ENCODE measurements around the gene CCM2. TPM values are rescaled to one million over a fixed set of nuclear protein-coding genes. Genes with fewer than 3 reads are reported as not detected.

The CCM2 gene
- total RNA-seq, 1 donor from 2014 or later = 35.7 TPM

DNA sequence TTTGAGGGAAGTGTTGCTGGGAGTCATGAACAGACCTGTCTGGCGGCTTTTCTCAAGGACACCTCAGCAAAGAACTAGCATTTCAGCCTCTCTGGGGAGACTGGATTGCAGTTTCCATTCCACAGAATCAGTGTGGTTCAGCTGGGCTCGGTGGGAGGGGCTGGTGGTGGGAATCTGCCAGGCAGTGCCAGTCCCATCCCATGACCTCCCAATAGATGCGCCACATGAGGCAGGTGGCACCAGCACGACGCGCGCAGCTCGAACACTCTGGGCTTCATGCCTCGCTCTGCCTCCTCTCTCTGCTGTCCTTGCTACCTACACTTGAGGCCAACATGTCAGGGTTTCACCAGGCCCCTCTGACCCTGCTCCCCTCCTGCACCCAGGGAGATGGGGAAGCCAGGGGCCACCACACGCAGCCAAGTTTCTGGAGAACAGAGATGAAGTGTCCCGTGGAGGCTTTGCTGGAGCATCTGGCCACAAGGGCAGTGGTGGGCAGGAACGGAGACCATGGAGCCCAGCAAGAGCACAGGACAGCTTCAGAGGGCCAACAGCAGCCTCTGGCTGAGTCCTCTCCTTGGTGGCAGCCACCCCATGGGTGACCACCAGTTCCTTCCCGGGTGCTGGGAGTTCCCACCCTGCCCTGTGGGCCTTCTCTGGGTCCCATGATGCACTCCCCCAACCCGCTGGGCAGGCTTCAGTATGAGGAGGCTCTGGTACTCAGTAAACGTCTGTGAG lies 86.5 kb downstream of the CCM2 start:
- no peaks in the 10 kb centered on the region for H3K36me3 Mint-ChIP-seq (ENCODE audit: low read depth)
- H3K4me1 Mint-ChIP-seq = peaks cover 14% of the 10 kb centered on the region
- no peak overlapping the region for H3K4me3 Mint-ChIP-seq
- H3K27me3 Mint-ChIP-seq (ENCODE audit: low read depth) = peaks cover 14% of the 10 kb centered on the region
- no peaks in the 10 kb centered on the region for H3K9me3 Mint-ChIP-seq
- no peak for DNase-seq (ENCODE audit: low read depth, low spot score)
- H3K27ac Mint-ChIP-seq (ENCODE audit: unreplicated experiment) = no peak overlapping the region
- TF ChIP-seq CTCF (conservative IDR thresholded peaks at IDR 0.05) = no peak

DNA sequence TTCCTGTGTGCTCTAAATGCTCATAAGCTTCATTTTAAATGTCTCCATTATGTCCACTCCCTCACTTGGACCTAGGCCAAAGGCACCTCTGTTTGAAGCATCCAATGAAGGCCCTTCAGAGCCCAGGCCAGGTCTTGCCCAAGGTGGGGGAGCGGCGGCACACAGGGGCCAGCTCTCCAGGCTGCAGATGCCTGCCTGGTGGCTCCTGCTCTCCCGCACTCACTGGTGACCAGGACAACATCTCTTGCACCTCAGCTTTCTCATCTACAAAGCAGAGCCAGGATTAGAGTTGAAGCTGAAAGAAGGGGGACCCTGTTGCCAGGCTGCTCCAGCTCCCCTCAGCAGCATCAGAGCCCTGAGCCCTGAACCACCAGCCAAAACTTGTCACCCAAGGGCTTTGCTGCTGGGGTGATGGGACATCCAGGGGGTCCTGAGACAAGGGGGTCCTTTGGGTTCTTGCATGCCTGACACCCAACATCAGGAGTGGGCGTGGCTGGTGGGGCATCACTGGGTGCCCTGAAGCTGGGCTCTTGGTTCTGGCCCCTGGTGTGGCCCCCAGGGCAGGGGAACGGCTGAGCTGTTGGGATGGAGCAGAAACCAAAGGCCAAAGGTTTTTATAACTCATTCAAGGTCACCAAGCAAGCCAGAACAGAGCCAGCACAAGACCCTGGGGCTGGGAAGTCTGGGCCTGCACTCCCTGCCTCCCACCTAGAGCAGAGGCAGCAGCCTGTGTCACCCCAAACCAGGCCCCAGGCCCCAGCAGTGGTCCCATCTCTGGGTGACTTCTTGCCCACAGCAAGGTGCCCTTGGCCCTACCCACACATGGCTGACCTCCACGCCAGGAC lies 87.5 kb downstream of the CCM2 start:
- Mint-ChIP-seq H3K4me1 (peaks cover 14% of the 10 kb centered on the region), H3K27ac (ENCODE audit: unreplicated experiment) (no peak overlapping the region), H3K4me3 (peak overlapping the region; percentile 44), H3K27me3 (ENCODE audit: low read depth) (peaks cover 24% of the 10 kb centered on the region), H3K9me3 (no peaks in the 10 kb centered on the region), H3K36me3 (ENCODE audit: low read depth) (no peaks in the 10 kb centered on the region)
- no peak for TF ChIP-seq CTCF (conservative IDR thresholded peaks at IDR 0.05)
- no peak for DNase-seq (ENCODE audit: low read depth, low spot score)

GRCh38 chr7:45088146-45088701 lies 88.2 kb downstream of the CCM2 start:
- Mint-ChIP-seq H3K27ac (ENCODE audit: unreplicated experiment) (no peak overlapping the region), H3K9me3 (no peaks in the 10 kb centered on the region), H3K4me3 (peak overlapping the region; percentile 44), H3K4me1 (peaks cover 14% of the 10 kb centered on the region), H3K36me3 (ENCODE audit: low read depth) (no peaks in the 10 kb centered on the region), H3K27me3 (ENCODE audit: low read depth) (peaks cover 29% of the 10 kb centered on the region)
- no peak for DNase-seq (ENCODE audit: low read depth, low spot score)
- TF ChIP-seq CTCF (conservative IDR thresholded peaks at IDR 0.05) = no peak

DNA sequence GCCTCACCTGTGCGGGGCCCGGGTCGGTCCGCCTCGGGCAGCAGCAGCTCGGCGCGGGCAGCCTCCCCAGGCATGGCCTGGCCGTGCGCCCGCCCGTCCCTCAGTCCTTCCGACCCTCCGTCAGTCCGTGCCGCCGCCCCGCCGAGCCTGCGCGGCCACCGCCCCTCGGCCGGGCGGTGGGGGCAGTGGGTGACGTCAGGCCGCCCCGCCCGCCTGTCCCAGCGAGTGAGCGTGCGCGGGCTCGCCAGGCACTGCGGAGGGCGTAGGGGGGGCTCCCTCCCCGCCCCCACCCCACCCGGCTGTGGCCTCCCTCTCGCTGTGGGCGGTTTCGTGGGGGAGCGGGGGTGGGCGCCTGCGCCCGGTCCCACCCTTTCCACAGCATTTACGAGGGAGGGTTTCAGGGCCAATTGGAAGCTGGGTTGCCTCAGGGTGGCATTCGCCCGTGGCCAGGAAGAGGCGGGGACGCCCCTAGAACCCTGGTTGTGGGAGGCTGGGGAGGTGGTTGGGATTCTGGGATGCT lies 88.9 kb downstream of the CCM2 start, which contains the start of gene NACAD:
TSS of gene NACAD (minus strand) at position 149 of the 520 bp plus-strand sequence. CDS start at position 74, 75 bp downstream.
- Mint-ChIP-seq H3K4me1 (peaks cover 14% of the 10 kb centered on the region), H3K27ac (ENCODE audit: unreplicated experiment) (no peak within 1 kb of the TSS), H3K27me3 (ENCODE audit: low read depth) (peaks cover 31% of the 10 kb centered on the region), H3K9me3 (no peaks in the 10 kb centered on the region), H3K36me3 (ENCODE audit: low read depth) (no peaks in the 10 kb centered on the region), H3K4me3 (peak within 1 kb of the TSS; percentile 81)
- no peak for TF ChIP-seq CTCF (conservative IDR thresholded peaks at IDR 0.05)
- DNase-seq (ENCODE audit: low read depth, low spot score) = peak; percentile 27

- TF ChIP-seq CTCF (conservative IDR thresholded peaks at IDR 0.05) = no peak
- no peak overlapping the region for H3K27ac Mint-ChIP-seq (ENCODE audit: unreplicated experiment)
- no peaks in the 10 kb centered on the region for H3K9me3 Mint-ChIP-seq
- no peaks in the 10 kb centered on the region for H3K36me3 Mint-ChIP-seq (ENCODE audit: low read depth)
- peaks cover 11% of the 10 kb centered on the region for H3K4me1 Mint-ChIP-seq
- DNase-seq (ENCODE audit: low read depth, low spot score) = peak; percentile 69
- H3K27me3 Mint-ChIP-seq (ENCODE audit: low read depth) = peaks cover 31% of the 10 kb centered on the region
- peak overlapping the region; percentile 81 for H3K4me3 Mint-ChIP-seq
Measured at GRCh38 chr7:45089341-45089891, 89.4 kb downstream of the CCM2 start.

Data from neural crest cell (in vitro differentiated cells).